ENCODE measurements around the gene PGM3.

DNA sequence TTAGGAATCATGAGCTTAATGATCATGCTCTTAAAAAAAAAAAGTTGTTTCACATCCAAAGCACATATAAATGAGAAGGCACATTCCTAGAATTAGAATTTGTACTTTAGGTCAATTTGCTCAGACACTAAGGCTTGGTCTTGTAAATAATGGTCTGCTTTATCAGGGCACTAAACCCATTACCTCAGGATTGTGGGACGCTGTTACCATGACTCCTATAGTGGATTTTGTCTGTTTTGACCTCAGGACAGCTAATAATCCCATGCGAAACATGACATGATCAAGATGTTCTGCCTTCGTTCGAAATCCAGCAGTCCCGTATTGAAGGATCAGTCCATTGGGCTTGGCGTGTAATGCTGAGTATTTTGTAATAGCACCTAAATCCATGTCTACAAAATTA lies 2.4 kb downstream of the PGM3 start:
- TF ChIP-seq, protein P1, sequence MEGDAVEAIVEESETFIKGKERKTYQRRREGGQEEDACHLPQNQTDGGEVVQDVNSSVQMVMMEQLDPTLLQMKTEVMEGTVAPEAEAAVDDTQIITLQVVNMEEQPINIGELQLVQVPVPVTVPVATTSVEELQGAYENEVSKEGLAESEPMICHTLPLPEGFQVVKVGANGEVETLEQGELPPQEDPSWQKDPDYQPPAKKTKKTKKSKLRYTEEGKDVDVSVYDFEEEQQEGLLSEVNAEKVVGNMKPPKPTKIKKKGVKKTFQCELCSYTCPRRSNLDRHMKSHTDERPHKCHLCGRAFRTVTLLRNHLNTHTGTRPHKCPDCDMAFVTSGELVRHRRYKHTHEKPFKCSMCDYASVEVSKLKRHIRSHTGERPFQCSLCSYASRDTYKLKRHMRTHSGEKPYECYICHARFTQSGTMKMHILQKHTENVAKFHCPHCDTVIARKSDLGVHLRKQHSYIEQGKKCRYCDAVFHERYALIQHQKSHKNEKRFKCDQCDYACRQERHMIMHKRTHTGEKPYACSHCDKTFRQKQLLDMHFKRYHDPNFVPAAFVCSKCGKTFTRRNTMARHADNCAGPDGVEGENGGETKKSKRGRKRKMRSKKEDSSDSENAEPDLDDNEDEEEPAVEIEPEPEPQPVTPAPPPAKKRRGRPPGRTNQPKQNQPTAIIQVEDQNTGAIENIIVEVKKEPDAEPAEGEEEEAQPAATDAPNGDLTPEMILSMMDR (IDR thresholded peaks at IDR 0.05), result no peak
- TF ChIP-seq POLR2A (IDR thresholded peaks at IDR 0.05), result no peak

Measured in Peyer's patch (tissue), 4 donors.